Cardiac fibroblast (primary cell): ENCODE results near the gene KCNMA1.
A peak's percentile ranks its signal among the peaks of the same experiment; 100 is the strongest.

ENCODE experiments used
- DNase-seq, 2 donors: peaks; one replicate each; pipeline versions ENCODE4 v3.0.0 to v3.0.0-alpha.2; 2010; ENCODE audit warnings: low read depth in 2 of 2
- H3K4me3 ChIP-seq, 2 donors: replicated peaks in 1 of 2; 1 replicate in 1 of 2; 2 replicates in 1 of 2; pipeline ENCODE4 v1.5.1; 2011; ENCODE audit warnings: low read depth in 2 of 2, low read length in 2 of 2, mild to moderate bottlenecking in 2 of 2, moderate library complexity in 1 of 2
- CTCF ChIP-seq: IDR thresholded peaks from one replicate; pipeline ENCODE4 v1.5.1; 2011; ENCODE audit warnings: low read depth, mild to moderate bottlenecking, low read length, inconsistent platforms

Gene KCNMA1

GRCh38 chr10:76892766-76893479 is 744.7 kb downstream of the KCNMA1 start:
- no peak overlapping the region for H3K4me3 ChIP-seq
- peak in 1 of 2 donors; percentile 24 for DNase-seq
- no peak for TF ChIP-seq CTCF

GRCh38 chr10:76887223-76888010 is 750.2 kb downstream of the KCNMA1 start:
- no peak for DNase-seq
- TF ChIP-seq CTCF = no peak
- H3K4me3 ChIP-seq = no peak overlapping the region

GRCh38 chr10:76885816-76886215 is 751.8 kb downstream of the KCNMA1 start:
- H3K4me3 ChIP-seq = no peak overlapping the region
- no peak for TF ChIP-seq CTCF
- DNase-seq = peak in 1 of 2 donors; percentile 19

GRCh38 chr10:76884673-76885275 is 752.8 kb downstream of the KCNMA1 start:
- no peak for TF ChIP-seq CTCF

GRCh38 chr10:76883596-76883995 is 754.0 kb downstream of the KCNMA1 start:
- no peak overlapping the region for H3K4me3 ChIP-seq
- TF ChIP-seq CTCF = no peak
- no peak for DNase-seq

More at GRCh38 chr10:76884673-76885275, 752.8 kb downstream of the KCNMA1 start:
- H3K4me3 ChIP-seq = no peak overlapping the region
- DNase-seq = no peak

- DNase-seq = no peak
- H3K4me3 ChIP-seq = no peak overlapping the region
- no peak for TF ChIP-seq CTCF
Measured at GRCh38 chr10:76882796-76883195, 754.8 kb downstream of the KCNMA1 start.
